ENCODE results near the gene PDE1A.
"Not testable (repeated sequence)": the region's sequence is repeated elsewhere in the genome, so short reads cannot be mapped to it uniquely, and the experiment has no call there.

The PDE1A gene

GRCh38 chr2:182404975-182405561, 21.8 kb downstream of the PDE1A start:
- no peak for DNase-seq

DNA sequence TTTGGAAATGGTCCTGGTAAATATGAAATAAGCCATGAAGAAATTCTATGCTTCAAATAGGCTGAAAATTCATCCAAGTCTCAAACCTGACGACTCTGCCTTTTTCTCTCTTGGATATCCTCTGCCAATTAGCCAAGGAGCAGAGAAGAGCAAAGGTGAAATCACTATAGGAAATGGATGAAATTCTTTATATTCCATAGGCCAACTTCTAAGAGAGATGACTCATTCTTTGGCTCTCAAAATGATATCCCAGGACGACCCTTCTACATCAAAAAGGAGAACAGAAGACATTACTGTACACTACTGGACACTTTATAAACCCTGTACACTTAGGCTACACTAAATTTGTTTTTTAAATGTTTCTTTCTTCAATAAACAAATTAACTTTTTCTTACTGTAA, 22.7 kb downstream of the PDE1A start:
- DNase-seq: no peak

DNA sequence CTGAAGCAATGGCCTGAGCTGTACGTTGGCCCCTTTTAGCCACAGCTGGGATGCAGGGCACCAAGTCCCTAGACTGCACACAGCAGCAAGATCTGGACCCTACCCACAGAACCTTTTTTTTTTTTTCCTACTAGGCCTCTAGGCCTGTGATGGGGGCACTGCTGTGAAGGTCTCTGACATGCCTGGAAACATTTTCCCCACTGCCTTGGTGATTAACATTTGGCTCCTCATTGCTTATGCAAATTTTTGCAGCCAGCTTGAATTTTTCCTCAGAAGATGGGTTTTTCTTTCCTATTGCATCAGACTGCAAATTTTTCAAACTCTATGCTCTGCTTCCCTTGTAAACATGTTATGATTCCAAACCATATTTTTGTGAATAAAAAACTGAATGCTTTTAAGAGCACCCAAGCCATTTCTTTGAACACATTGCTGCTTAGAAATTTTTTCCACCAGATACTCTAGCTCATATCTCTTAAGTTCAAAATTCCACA, 33.5 kb downstream of the PDE1A start:
- DNase-seq: no peak

DNA sequence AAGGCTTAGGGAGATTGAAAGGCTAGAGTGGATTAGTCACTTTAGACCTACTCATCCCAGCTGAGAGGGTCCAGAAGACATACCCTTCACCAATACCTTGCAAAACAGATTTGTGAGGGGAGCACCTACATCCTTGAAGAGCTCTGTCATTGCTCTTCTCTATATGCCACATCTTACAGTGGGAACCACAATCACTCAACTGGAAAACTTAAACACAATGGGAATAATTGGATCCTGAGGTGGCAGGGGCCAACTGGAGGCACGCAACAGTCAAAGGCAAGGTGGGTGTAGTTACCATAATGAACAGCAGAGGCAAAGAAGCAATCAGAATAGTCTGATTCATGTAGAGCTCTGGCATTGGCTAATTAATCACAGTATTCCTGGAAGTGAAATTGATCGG, 35.4 kb downstream of the PDE1A start:
- no peak for DNase-seq

DNA sequence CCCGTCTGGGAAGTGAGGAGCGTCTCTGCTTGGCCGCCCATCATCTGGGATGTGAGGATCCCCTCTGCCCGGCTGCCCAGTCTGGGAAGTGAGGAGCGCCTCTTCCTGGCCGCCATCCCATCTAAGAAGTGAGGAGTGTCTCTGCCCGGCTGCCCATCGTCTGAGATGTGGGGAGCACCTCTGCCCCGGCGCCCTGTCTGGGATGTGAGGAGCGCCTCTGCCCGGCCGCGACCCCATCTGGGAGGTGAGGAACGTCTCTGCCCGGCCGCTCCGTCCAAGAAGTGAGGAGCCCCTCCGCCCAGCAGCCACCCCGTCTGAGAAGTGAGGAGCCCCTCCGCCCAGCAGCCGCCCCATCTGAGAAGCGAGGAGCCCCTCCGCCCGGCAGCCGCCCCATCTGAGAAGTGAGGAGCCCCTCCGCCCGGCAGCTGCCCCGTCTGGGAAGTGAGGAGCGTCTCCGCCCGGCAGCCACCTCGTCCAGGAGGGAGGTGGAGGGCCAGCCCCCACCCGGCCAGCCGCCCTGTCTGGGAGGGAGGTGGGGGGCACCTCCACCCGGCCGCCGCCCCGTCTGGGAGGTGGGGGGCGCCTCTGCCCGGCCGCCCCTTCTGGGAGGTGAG, 40.5 kb downstream of the PDE1A start:
- DNase-seq: not testable (repeated sequence)

DNA sequence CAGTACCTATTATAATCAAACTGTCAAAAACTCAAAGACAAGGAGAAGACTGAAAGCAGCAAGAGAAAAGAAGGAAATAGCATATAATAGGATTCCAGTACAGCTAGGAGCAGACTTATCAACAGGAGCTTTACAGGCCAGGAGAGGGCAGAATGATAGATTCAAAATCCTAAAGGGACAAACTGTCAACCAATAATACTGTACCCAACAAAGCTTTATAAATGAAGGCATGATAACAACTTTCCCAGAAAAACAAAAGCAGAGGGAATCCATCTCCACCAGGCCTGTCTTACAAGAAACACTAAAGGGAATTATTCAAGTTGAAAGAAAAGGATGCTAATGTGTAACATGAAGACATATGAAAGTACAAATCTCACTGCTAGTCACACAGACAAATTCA, 42.0 kb downstream of the PDE1A start:
- DNase-seq: no peak

DNA sequence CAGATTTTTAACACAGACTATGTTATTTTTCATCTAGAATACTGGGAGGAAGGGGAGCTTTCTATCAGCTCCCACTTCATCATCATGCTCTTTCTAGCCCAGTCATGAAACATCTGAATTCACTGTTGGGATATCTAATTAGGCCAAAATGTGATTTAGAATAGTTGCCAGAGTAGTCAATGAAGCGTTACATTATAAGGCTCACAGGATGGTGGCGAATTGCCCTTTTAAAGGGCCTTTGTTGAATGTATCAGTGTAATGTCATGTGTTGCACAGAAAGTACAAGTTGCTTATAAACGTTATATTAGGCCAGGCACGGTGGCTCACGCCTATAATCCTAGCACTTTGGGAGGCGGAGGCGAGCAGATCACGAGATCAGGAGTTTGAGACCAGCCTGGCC, 45.6 kb downstream of the PDE1A start:
- peak in 1 of 2 experiments; percentile 39 for DNase-seq

- peak in 1 of 2 experiments; percentile 12 for DNase-seq
Observed at GRCh38 chr2:182379241-182379640, 47.6 kb downstream of the PDE1A start.

DNA sequence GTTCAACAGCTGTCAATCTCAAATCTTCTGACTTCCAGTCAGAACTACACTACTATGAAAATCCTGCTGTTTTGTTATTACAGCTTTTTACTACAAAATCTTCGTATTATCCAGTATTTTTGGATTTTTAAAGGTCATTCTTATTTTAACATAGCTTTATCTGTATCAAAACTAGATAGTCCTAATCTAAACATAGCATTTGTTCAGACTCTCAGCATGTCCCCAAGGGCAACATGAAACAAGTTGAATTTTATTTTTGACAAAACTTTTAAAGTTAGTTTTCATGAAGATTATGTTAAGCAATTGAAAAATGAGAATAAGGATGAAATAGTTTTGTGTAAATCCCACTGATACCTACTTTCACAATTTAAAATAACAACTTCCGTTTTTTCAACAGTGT, 48.1 kb downstream of the PDE1A start:
- no peak for DNase-seq

GRCh38 chr2:182377467-182377866, 49.4 kb downstream of the PDE1A start:
- DNase-seq: no peak

GRCh38 chr2:182375862-182376261, 51.0 kb downstream of the PDE1A start:
- no peak for DNase-seq

GRCh38 chr2:182372661-182373060, 54.2 kb downstream of the PDE1A start:
- DNase-seq: no peak

DNA sequence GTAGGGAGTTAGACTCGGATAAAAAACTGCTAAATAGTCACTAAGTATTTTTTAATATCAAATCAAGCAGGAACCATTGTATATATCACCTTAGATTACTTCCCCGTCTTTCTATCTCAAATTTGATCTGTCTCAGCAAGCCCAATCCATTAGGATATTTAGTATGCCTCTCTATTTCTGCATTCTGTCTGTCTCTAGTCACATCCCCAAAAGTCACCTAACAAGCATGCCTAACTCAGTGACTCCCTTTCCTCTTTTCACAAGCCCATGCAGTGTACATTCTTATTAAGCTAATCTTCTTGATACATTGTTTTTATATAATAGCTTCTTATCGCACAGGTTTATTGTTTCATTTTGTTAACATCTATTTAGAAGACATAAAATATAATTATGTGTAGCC, 57.8 kb downstream of the PDE1A start:
- no peak for DNase-seq

GRCh38 chr2:182368446-182368845, 58.4 kb downstream of the PDE1A start:
- no peak for DNase-seq

DNA sequence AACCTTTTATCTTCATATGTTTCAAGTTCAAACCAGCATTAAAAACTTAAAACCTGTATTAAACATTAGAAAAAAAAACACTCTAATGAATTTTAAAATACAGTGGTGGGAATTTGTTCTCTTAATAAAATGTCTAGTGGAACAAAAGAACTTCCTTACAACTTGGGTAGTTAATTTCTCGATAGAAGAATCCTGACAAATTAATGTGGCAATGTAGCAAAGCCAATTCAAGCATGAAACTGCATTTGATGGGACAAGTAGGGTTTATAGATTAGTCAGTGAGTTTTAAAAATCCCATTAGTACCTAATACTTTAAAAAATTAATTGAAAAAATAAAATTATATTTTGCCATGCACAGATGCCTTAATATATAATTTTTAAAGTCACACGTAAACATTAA, 59.4 kb downstream of the PDE1A start:
- no peak for DNase-seq

DNA sequence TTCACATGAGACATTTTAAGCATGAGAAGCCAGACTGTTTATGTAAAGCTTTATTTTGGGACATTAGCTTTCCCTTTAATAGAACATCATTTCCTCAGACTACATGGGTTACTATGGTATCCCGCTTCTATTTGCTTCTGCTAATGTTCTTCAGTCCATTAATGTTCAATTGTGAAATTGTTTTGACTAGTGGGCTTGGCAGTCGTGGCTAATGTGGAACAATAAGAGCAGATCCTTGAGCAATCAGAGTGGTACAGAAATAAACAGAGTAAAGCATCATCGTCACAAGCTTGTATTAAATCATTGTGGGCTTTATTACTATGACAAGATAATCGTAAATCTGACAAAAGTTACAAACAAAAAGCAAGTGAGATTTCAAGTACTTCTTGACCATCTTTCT, 60.2 kb downstream of the PDE1A start:
- DNase-seq: no peak

GRCh38 chr2:182365855-182366254, 61.0 kb downstream of the PDE1A start:
- DNase-seq: no peak

- no peak for DNase-seq
Observed at GRCh38 chr2:182361477-182361876, 65.4 kb downstream of the PDE1A start.

DNA sequence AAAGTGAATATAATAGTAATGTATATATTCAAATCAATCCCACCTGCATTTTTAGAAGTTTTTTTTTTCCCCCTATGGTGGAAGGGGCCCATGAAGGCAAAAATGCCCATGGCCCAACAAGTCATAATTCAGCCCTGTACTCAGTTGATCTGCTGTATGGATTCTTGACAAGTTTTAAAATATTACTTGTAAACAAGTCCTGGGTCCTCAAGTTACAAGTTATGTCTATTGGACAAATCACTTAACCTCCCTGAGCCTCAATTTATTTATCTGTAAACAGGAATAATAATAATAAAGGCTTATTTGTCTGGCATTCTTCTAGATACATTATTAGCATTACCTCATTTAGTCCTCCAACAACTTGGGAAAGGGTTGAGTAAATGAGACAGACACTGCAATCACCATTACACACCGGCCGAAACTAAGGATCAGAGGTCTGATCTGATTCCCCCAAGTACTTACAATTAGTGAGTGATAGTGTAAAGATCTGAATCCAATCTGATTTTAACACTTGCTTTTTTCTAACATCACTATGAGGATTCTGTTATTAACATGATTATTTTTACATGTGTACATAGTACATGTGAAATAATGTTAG, 66.1 kb downstream of the PDE1A start:
- no peak for DNase-seq

DNA sequence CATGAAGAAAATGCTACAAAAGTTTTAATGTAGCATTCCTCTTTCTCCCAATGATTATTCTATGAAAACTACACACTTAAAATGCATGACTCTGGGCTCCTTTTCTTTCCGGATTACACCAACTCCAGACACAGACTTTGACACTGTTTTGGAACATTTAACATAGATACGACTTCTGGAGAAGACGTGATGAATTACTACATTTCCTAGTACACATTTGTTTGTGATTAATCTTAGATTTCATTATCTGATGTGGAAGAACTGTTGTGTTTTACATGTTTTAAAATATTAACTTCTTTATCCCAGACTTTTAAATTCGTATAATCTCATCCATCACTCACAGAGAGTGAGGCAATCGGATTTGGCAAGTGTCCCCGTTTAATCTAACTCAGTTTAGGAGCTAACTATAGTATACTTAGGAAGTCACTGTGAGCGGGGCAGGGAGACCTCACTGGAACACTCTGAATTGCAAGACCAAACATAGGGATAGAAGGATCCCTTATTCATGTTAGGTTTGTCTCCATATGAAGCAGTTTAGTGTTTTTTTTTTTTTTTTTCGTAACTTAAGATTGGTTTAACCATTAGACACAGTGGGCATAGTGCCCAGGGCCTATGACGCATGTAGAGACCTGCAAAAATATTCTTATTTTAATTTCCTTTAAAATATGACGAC, 66.7 kb downstream of the PDE1A start:
- DNase-seq: no peak

DNA sequence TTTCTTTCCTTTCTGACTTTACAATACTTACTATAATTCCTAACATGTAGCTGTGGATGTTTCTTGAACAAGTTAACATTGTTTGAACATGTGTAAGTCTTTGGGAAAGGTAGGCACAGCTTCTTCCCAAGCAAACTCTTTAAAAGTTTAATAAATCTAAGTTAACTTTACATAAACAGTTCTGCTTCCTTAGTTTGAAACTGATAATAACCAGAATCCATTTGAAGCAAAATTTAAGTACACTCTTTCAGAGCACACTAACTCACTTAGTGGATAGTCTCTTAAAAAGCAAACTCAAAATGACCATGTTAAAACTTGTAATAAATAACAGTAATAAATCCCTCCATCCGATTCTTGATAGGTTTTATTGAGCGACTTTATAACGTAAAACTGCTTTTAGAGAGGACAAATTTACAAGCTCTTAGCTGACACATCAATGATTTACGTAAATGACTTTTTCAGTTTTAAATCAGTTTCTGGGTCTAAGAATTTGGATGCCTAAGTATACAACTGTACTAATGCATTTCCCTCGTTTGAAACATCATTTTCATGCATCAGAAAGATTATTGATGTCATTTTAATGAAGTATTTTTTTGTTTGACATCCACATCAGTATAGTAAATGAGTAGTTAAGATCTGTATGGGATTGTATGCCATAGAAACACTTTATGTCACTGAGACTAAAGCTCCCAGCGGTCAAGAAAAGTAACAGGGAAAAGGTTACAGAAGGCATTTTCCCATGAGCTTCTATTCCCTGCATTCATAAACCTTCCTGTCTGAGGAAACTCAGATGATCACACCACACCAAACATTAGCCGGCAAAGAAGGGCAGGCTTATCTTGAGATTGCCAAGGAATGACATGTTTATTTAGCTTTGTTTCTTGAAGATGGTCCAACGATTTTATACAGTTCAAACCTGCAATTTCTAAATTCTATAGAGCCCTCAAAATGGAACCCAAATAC, 67.5 kb downstream of the PDE1A start:
- no peak for DNase-seq

- DNase-seq: no peak
Observed at GRCh38 chr2:182358601-182359000, 68.2 kb downstream of the PDE1A start.

DNA sequence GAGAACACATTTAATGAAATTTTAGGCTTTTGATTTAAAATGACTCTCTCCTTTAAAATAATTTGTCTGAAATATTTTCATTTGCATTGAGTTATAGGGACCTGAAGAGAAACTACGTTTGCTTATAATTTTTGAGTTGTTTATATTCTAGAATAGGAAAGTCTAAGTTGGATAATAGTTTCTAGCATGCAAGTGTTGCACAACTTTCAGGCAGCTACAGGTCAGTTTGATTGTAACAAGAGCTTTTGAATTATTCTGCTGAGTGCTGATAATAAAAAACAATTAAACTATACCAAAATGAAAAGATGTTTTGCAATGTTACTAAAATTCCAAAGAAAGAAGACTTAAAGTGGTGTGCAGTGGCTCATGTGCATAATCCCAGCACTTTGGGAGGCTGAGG, 71.0 kb downstream of the PDE1A start:
- no peak for DNase-seq
